Measurements from ENCODE around the gene PLEKHA8.

DNA sequence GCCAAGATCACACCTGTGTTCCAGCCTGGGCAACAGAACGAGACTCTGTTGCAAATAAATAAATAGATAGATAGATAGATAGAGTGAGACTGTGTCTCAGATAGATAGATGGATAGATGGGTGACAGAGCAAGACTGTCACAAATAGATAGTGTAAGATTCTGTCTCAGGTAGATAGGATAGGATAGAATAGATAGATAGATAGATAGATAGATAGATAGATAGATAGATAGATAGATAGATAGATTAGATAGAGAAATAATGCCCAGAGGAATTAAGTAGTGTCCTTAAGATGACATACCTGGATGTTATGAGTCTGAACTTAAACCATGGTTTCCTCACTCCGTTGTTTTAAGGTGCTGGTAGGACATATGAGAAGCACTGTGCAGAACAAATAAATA lies 8.0 kb downstream of the PLEKHA8 start:
- TF ChIP-seq, protein P1, sequence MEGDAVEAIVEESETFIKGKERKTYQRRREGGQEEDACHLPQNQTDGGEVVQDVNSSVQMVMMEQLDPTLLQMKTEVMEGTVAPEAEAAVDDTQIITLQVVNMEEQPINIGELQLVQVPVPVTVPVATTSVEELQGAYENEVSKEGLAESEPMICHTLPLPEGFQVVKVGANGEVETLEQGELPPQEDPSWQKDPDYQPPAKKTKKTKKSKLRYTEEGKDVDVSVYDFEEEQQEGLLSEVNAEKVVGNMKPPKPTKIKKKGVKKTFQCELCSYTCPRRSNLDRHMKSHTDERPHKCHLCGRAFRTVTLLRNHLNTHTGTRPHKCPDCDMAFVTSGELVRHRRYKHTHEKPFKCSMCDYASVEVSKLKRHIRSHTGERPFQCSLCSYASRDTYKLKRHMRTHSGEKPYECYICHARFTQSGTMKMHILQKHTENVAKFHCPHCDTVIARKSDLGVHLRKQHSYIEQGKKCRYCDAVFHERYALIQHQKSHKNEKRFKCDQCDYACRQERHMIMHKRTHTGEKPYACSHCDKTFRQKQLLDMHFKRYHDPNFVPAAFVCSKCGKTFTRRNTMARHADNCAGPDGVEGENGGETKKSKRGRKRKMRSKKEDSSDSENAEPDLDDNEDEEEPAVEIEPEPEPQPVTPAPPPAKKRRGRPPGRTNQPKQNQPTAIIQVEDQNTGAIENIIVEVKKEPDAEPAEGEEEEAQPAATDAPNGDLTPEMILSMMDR (IDR thresholded peaks at IDR 0.05 in 8 of 11, conservative IDR thresholded peaks at IDR 0.05 in 3 of 11) = no peak
- TF ChIP-seq POLR2AphosphoS5 (IDR thresholded peaks at IDR 0.05) (no peak), POLR2A (IDR thresholded peaks at IDR 0.05) (no peak)
